A549 (cell line): ENCODE measurements around the gene NUAK1. TPM values are rescaled to one million over a fixed set of nuclear protein-coding genes. Genes with fewer than 3 reads are reported as not detected.

Experiments
- ATAC-seq, 2 experiments: fragments of 200-7000 bp in 1 of 2; fragments of >200 bp in 1 of 2; cut with Nextera tagmentation in 1 of 2; cut with Tn5 transposase in 1 of 2; 3 replicates each; pipeline versions ENCODE4 v1.8.0 to v1.9.1; 2018 to 2020; ENCODE audit warnings: mild to moderate bottlenecking in 1 of 2, moderate library complexity in 1 of 2
- CTCF ChIA-PET: fragments of 300-600 bp; sonication (Branson Sonifier 250); formaldehyde crosslinking; extraction: SDS; loops from one replicate; lab custom pipeline; 2021; ENCODE audit warnings: antibody characterized with exemption, inconsistent platforms; lab: Yijun Ruan, JAX
- POLR2A ChIA-PET: fragments of 350-600 bp; formaldehyde crosslinking; extraction: SDS; loops from one replicate; lab custom pipeline; 2021; ENCODE audit warnings: antibody characterized with exemption, inconsistent platforms; lab: Yijun Ruan, JAX
- DNase-seq, 2 experiments: peaks; one replicate each; pipeline versions ENCODE4 v3.0.0 to v3.0.0-alpha.2; 2011 to 2016; ENCODE audit warnings: low read depth in 1 of 2, low spot score in 1 of 2
- FAIRE-seq: peaks from 2 replicates; lab custom pipeline; 2011; peaks lifted over from hg19 to GRCh38; lab: Jason Lieb, UNC
- H3K27ac ChIP-seq, 2 experiments: fragments of >200 bp; sonication (Bioruptor Twin); formaldehyde crosslinking; 3 replicates each; pipeline ENCODE4 v1.5.1; 2016 to 2017
- H3K4me1 ChIP-seq: fragments of >200 bp; sonication (Bioruptor Twin); formaldehyde crosslinking; 3 replicates; pipeline ENCODE4 v1.6.1; 2016
- H3K4me2 ChIP-seq: fragments of >200 bp; sonication (Bioruptor Twin); formaldehyde crosslinking; 3 replicates; pipeline ENCODE4 v1.6.1; 2016
- H3K4me3 ChIP-seq: fragments of >200 bp; sonication (Bioruptor Twin); formaldehyde crosslinking; 3 replicates; pipeline ENCODE4 v1.5.1; 2016
- H3K9me3 ChIP-seq: fragments of >200 bp; sonication (Bioruptor Twin); formaldehyde crosslinking; 3 replicates; pipeline ENCODE4 v1.6.1; 2016
- BCL3 ChIP-seq: fragments of >200 bp; sonication (Bioruptor Twin); formaldehyde crosslinking; IDR thresholded peaks from 3 replicates; pipeline ENCODE4 v1.6.1; 2016
- BHLHE40 ChIP-seq: IDR thresholded peaks from 2 replicates; pipeline ENCODE4 v1.6.1; 2012; ENCODE audit warnings: low read depth, low read length, inconsistent platforms
- CTCF ChIP-seq: fragments of >200 bp; sonication (Bioruptor Twin); formaldehyde crosslinking; IDR thresholded peaks from 3 replicates; pipeline ENCODE4 v1.5.1; 2016
- E2F6 ChIP-seq: IDR thresholded peaks from 2 replicates; pipeline ENCODE4 v1.6.1; 2012; ENCODE audit warnings: low read depth, borderline replicate concordance
- EP300 ChIP-seq, 2 experiments: fragments of >200 bp; sonication (Bioruptor Twin); formaldehyde crosslinking; IDR thresholded peaks; 2 replicates in 1 of 2; 3 replicates in 1 of 2; pipeline ENCODE4 v1.6.1; 2016 to 2017
- FOSB ChIP-seq: fragments of 250-450 bp; sonication (Bioruptor Pico); IDR thresholded peaks from 2 replicates; pipeline ENCODE4 v1.5.0; 2020; ENCODE audit warnings: mild to moderate bottlenecking, moderate library complexity
- HDAC2 ChIP-seq: fragments of 200-600 bp; sonication (generic); IDR thresholded peaks from 2 replicates; pipeline ENCODE4 v1.6.1; 2016
- HEYL ChIP-seq: fragments of 250-450 bp; sonication (Bioruptor Pico); IDR thresholded peaks from 2 replicates; pipeline ENCODE4 v1.8.0; 2021; ENCODE audit warnings: mild to moderate bottlenecking, moderate library complexity
- HOXB13 ChIP-seq: fragments of 250-450 bp; sonication (Bioruptor Pico); IDR thresholded peaks from 2 replicates; pipeline ENCODE4 v1.5.0; 2020; ENCODE audit warnings: low read depth, mild to moderate bottlenecking, moderate library complexity
- JUN ChIP-seq, 2 experiments: fragments of >200 bp; sonication (Bioruptor Twin); formaldehyde crosslinking; IDR thresholded peaks; 2 replicates in 1 of 2; 3 replicates in 1 of 2; pipeline ENCODE4 v1.6.1; 2016 to 2017
- KDM5A ChIP-seq: fragments of 200-600 bp; sonication (generic); IDR thresholded peaks from 2 replicates; pipeline ENCODE4 v1.6.1; 2016; ENCODE audit warnings: antibody characterized with exemption, mild to moderate bottlenecking
- MAX ChIP-seq: IDR thresholded peaks from 2 replicates; pipeline ENCODE4 v1.6.1; 2012
- PBX3 ChIP-seq: IDR thresholded peaks from 2 replicates; pipeline ENCODE4 v1.6.1; 2012
- POLR2A ChIP-seq: IDR thresholded peaks from 2 replicates; pipeline ENCODE4 v1.6.1; 2012; ENCODE audit warnings: mild to moderate bottlenecking, low read length
- RAD21 ChIP-seq, 2 experiments: fragments of >200 bp in 1 of 2; sonication (Bioruptor Twin) in 1 of 2; formaldehyde crosslinking in 1 of 2; IDR thresholded peaks in 1 of 2; conservative IDR thresholded peaks in 1 of 2; 2 replicates in 1 of 2; 3 replicates in 1 of 2; pipeline ENCODE4 v1.6.1; 2012 to 2018; ENCODE audit warnings: inconsistent platforms in 1 of 2
- RARB ChIP-seq: fragments of 250-450 bp; sonication (Bioruptor Pico); IDR thresholded peaks from 2 replicates; pipeline ENCODE4 v1.8.0; 2021; ENCODE audit warnings: mild to moderate bottlenecking, moderate library complexity
- SMC3 ChIP-seq: fragments of >200 bp; sonication (Bioruptor Twin); formaldehyde crosslinking; IDR thresholded peaks from 3 replicates; pipeline ENCODE4 v1.6.1; 2018; ENCODE audit warnings: inconsistent platforms
- TP53 ChIP-seq: fragments of 250-450 bp; sonication (Bioruptor Pico); IDR thresholded peaks from 2 replicates; pipeline ENCODE4 v1.5.0; 2021; ENCODE audit warnings: mild to moderate bottlenecking, moderate library complexity
- USF2 ChIP-seq: fragments of 450-650 bp; IDR thresholded peaks from 2 replicates; pipeline ENCODE4 v1.6.1; 2014; ENCODE audit warnings: antibody characterized with exemption
- ZC3H11A ChIP-seq: fragments of 450-650 bp; IDR thresholded peaks from 2 replicates; pipeline ENCODE4 v1.6.1; 2014; ENCODE audit warnings: antibody characterized with exemption, mild to moderate bottlenecking
- ZFP36 ChIP-seq: fragments of 450-650 bp; IDR thresholded peaks from 2 replicates; pipeline ENCODE4 v1.6.1; 2014; ENCODE audit warnings: borderline replicate concordance; ENCODE audit not compliant: partially characterized antibody
- ZSCAN20 ChIP-seq: fragments of 250-450 bp; sonication (Bioruptor Pico); IDR thresholded peaks from 2 replicates; pipeline ENCODE4 v1.8.0; 2022; ENCODE audit warnings: mild to moderate bottlenecking, moderate library complexity
- WGBS: methylation state at CpG from one replicate; pipeline ENCODE4 v1.1.6; 2017; ENCODE audit errors: missing lambda C conversion rate; 5-methylcytosine and 5-hydroxymethylcytosine counted together
- polyA plus RNA-seq, 4 experiments: library from polyadenylated mRNA; depleted of rRNA in 3 of 4; stranded (reverse); fragments of >200 nt; fragmentation: RNase III in 1 of 4; extraction: RNeasy Plus Mini Kit Qiagen cat#74134 plus additional on column Dnase treatment in 1 of 4; gene quantifications; 2 replicates in 3 of 4; 3 replicates in 1 of 4; pipeline ENCODE4 v1.2.3, GENCODE V29; 2011 to 2017

The NUAK1 gene
- polyA plus RNA-seq, 2 of the 4 experiments (the other 2 are of a cell fraction): 20.8 to 22.3 TPM

- ChIA-PET POLR2A (interaction anchor here (0.6 to 2.9 kb wide), 5 partner anchors 10 to 718 kb away, joined by 3 to 17 read pairs (median 7); no protein-coding TSS in a partner anchor), CTCF (interaction anchor here (0.6 to 10.0 kb wide), 14 partner anchors 12 to 1374 kb away, joined by 3 to 135 read pairs (median 30); no protein-coding TSS in a partner anchor)
- FAIRE-seq: no peak
- ATAC-seq: peak; percentile 27 to 40
- no peak for TF ChIP-seq RARB
- TF ChIP-seq JUN (IDR thresholded peaks at IDR 0.05): no peak
- no peak for TF ChIP-seq ZSCAN20
- TF ChIP-seq SMC3: no peak
- TF ChIP-seq TP53 (CRISPR knock-in tag): no peak
- TF ChIP-seq HOXB13: no peak
- no peak for TF ChIP-seq HEYL
- no peak for TF ChIP-seq ZC3H11A
- TF ChIP-seq POLR2A: no peak
- no peak for TF ChIP-seq BCL3
- TF ChIP-seq PBX3: no peak
- no peak for TF ChIP-seq KDM5A
- no peak for TF ChIP-seq E2F6
- TF ChIP-seq EP300 (IDR thresholded peaks at IDR 0.05): no peak
- peak overlapping the region; percentile 83 for H3K4me3 ChIP-seq
- H3K4me1 ChIP-seq: peaks cover 54% of the 10 kb centered on the region
- no peaks in the 10 kb centered on the region for H3K9me3 ChIP-seq
- H3K4me2 ChIP-seq: peak overlapping the region; percentile 93
- 5% methylated on average over 7 of the region's 23 CpGs for WGBS
- H3K27ac ChIP-seq: peak overlapping the region; percentile 99
- DNase-seq: no peak
Measured at GRCh38 chr12:106138357-106138632, 459 bp downstream of the NUAK1 start.

GRCh38 chr12:106137530-106138356 is 1.0 kb downstream of the NUAK1 start:
- peak overlapping the region; percentile 99 for H3K27ac ChIP-seq
- 2% methylated on average over 19 of the region's 20 CpGs for whole genome bisulfite sequencing
- H3K9me3 ChIP-seq: no peaks in the 10 kb centered on the region
- H3K4me2 ChIP-seq: peak overlapping the region; percentile 93
- POLR2A ChIA-PET: interaction anchor here (0.6 to 4.0 kb wide), 5 partner anchors 11 to 717 kb away, joined by 3 to 16 read pairs (median 6); no protein-coding TSS in a partner anchor
- TF ChIP-seq USF2 (no peak), RAD21 (conservative IDR thresholded peaks at IDR 0.05 in 1 of 2, IDR thresholded peaks at IDR 0.05 in 1 of 2) (peak in 1 of 2 experiments; percentile 2; a peak in 1 of 5 replicates), HOXB13 (no peak), FOSB (no peak), EP300 (IDR thresholded peaks at IDR 0.05) (no peak), MAX (peak; percentile 41)
- TF ChIP-seq, all 56 proteins: peak for 2
- Histone ChIP-seq H3K4me1 (peaks cover 57% of the 10 kb centered on the region), H3K4me3 (peak overlapping the region; percentile 83)
- DNase-seq (no peak), ATAC-seq (peak; percentile 4 to 7; a peak in 4 of 6 replicates), FAIRE-seq (no peak)
- CTCF ChIA-PET: interaction anchor here (0.6 to 10.0 kb wide), 25 partner anchors 13 to 1375 kb away, joined by 3 to 135 read pairs (median 7); no protein-coding TSS in a partner anchor

- TF ChIP-seq RAD21 (conservative IDR thresholded peaks at IDR 0.05 in 1 of 2, IDR thresholded peaks at IDR 0.05 in 1 of 2) (peak; percentile 99), ZFP36 (no peak), HDAC2 (no peak), KDM5A (peak; percentile 59; the same call in 1 of the 2 replicates), CTCF (peak; percentile 95), BHLHE40 (no peak), SMC3 (peak; percentile 98), JUN (IDR thresholded peaks at IDR 0.05) (peak in 1 of 2 experiments; percentile 48; a peak in 1 of 5 replicates)
- WGBS: under 1% methylated on average over 13 of the region's 13 CpGs
- ATAC-seq (peak; percentile 16 to 27; a peak in 3 of 6 replicates), FAIRE-seq (no peak), DNase-seq (peak; percentile 59 to 89)
- peak overlapping the region; percentile 83 for H3K4me3 ChIP-seq
- H3K27ac ChIP-seq: peak overlapping the region; percentile 99
- ChIA-PET CTCF (interaction anchor here (0.5 to 10.0 kb wide), 92 partner anchors 9 to 760 kb away, joined by 3 to 135 read pairs (median 4); no protein-coding TSS in a partner anchor), POLR2A (interaction anchor here (0.6 to 4.0 kb wide), 7 partner anchors 10 to 229 kb away, joined by 3 to 16 read pairs (median 3); no protein-coding TSS in a partner anchor)
- H3K4me2 ChIP-seq: peak overlapping the region; percentile 93
- H3K4me1 ChIP-seq: peaks cover 67% of the 10 kb centered on the region
- H3K9me3 ChIP-seq: no peaks in the 10 kb centered on the region
Measured at GRCh38 chr12:106136263-106136662, 2.5 kb downstream of the NUAK1 start.
